ENCODE measurements around the gene PITPNM3. TPM values are rescaled to one million over a fixed set of nuclear protein-coding genes. Genes with fewer than 3 reads are reported as not detected.

Gene PITPNM3
- total RNA-seq, 1 donor from 2014 or later: 15.2 TPM

- no peak for DNase-seq (ENCODE audit: low spot score)
These were observed 29.8 kb downstream of the PITPNM3 start for GRCh38 chr17:6526362-6527152.

- no peak for DNase-seq (ENCODE audit: low spot score)
These were observed 30.6 kb downstream of the PITPNM3 start for GRCh38 chr17:6525731-6526130.

- no peak for DNase-seq (ENCODE audit: low spot score)
These were observed 31.2 kb downstream of the PITPNM3 start for GRCh38 chr17:6525141-6525540.

- no peak for DNase-seq (ENCODE audit: low spot score)
These were observed 31.8 kb downstream of the PITPNM3 start for GRCh38 chr17:6524520-6524919.

GRCh38 chr17:6523809-6524355, 32.5 kb downstream of the PITPNM3 start:
- no peak for DNase-seq (ENCODE audit: low spot score)

GRCh38 chr17:6523330-6523729, 33.0 kb downstream of the PITPNM3 start:
- DNase-seq (ENCODE audit: low spot score): peak; percentile 53

GRCh38 chr17:6521586-6521985, 34.8 kb downstream of the PITPNM3 start:
- no peak for DNase-seq (ENCODE audit: low spot score)

- no peak for DNase-seq (ENCODE audit: low spot score)
These were observed 39.3 kb downstream of the PITPNM3 start for GRCh38 chr17:6517062-6517461.

GRCh38 chr17:6514371-6514770, 42.0 kb downstream of the PITPNM3 start:
- no peak for DNase-seq (ENCODE audit: low spot score)

- DNase-seq (ENCODE audit: low spot score): no peak
These were observed 43.8 kb downstream of the PITPNM3 start for GRCh38 chr17:6512552-6512951.

- no peak for DNase-seq (ENCODE audit: low spot score)
These were observed 45.9 kb downstream of the PITPNM3 start for GRCh38 chr17:6510321-6510977.

- DNase-seq (ENCODE audit: low spot score): no peak
These were observed 46.4 kb downstream of the PITPNM3 start for GRCh38 chr17:6509921-6510320.

- peak; percentile 24 for DNase-seq (ENCODE audit: low spot score)
These were observed 47.2 kb downstream of the PITPNM3 start for GRCh38 chr17:6509031-6509771.

GRCh38 chr17:6508519-6509030, 47.8 kb downstream of the PITPNM3 start:
- DNase-seq (ENCODE audit: low spot score): no peak

GRCh38 chr17:6508016-6508415, 48.3 kb downstream of the PITPNM3 start:
- no peak for DNase-seq (ENCODE audit: low spot score)

GRCh38 chr17:6507535-6507934, 48.8 kb downstream of the PITPNM3 start:
- peak; percentile 69 for DNase-seq (ENCODE audit: low spot score)

- DNase-seq (ENCODE audit: low spot score): peak; percentile 65
These were observed 49.6 kb downstream of the PITPNM3 start for GRCh38 chr17:6506679-6507231.

- no peak for DNase-seq (ENCODE audit: low spot score)
These were observed 50.8 kb downstream of the PITPNM3 start for GRCh38 chr17:6505425-6506142.

GRCh38 chr17:6503641-6504195, 52.6 kb downstream of the PITPNM3 start:
- DNase-seq (ENCODE audit: low spot score): no peak

GRCh38 chr17:6502871-6503509, 53.4 kb downstream of the PITPNM3 start:
- no peak for DNase-seq (ENCODE audit: low spot score)

Data from mucosa of gallbladder (tissue), 1 donor.